Caco-2 (cell line): ENCODE results near the gene BGLAP. TPM values are rescaled to one million over a fixed set of nuclear protein-coding genes. Genes with fewer than 3 reads are reported as not detected.

Experiments used
- BruUV-seq: library from RNA; stranded (reverse); fragments of 400-500 nt; replicated peaks from 2 replicates; lab custom pipeline; 2021; lab: Mats Ljungman, UMichigan
- CTCF ChIA-PET: fragments of 300-600 bp; sonication (Branson Sonifier 250); formaldehyde crosslinking; loops from one replicate; lab custom pipeline; 2022; ENCODE audit warnings: antibody characterized with exemption; lab: Charles Lee
- POLR2A ChIA-PET: fragments of 300-600 bp; sonication (Branson Sonifier 250); formaldehyde crosslinking; loops from one replicate; lab custom pipeline; 2022; ENCODE audit warnings: antibody characterized with exemption; lab: Charles Lee
- DNase-seq, 2 experiments: peaks; one replicate each; pipeline versions ENCODE4 v3.0.0 to v3.0.0-alpha.2; 2020 to 2022
- H3K27me3 ChIP-seq: replicated peaks from 2 replicates; pipeline ENCODE4 v1.6.0; 2011; ENCODE audit warnings: low read length; ENCODE audit not compliant: control insufficient read depth, insufficient read depth
- H3K36me3 ChIP-seq: 2 replicates; pipeline ENCODE4 v1.5.1; 2011; ENCODE audit warnings: low read length; ENCODE audit not compliant: control insufficient read depth, insufficient read depth
- H3K4me1 ChIP-seq: fragments of 250-450 bp; sonication (Bioruptor Pico); 2 replicates; pipeline ENCODE4 v1.5.1; 2020; ENCODE audit warnings: mild to moderate bottlenecking
- H3K4me3 ChIP-seq: 2 replicates; pipeline ENCODE4 v1.5.1; 2011; ENCODE audit warnings: low read depth, mild to moderate bottlenecking, control low read depth, low read length
- H3K9me3 ChIP-seq: fragments of 250-450 bp; sonication (Bioruptor Pico); 2 replicates; pipeline ENCODE4 v1.5.1; 2020; ENCODE audit warnings: mild to moderate bottlenecking, moderate library complexity
- H3K27ac Mint-ChIP-seq: one replicate; pipeline ENCODE4 v1.8.0; 2022; ENCODE audit warnings: mixed read lengths; ENCODE audit not compliant: unreplicated experiment
- H3K27me3 Mint-ChIP-seq: one replicate; pipeline ENCODE4 v1.8.0; 2022; ENCODE audit warnings: mixed read lengths; ENCODE audit not compliant: insufficient read depth, unreplicated experiment
- H3K36me3 Mint-ChIP-seq: one replicate; pipeline ENCODE4 v1.8.0; 2022; ENCODE audit warnings: mild to moderate bottlenecking, mixed read lengths; ENCODE audit not compliant: insufficient read depth, unreplicated experiment
- H3K4me1 Mint-ChIP-seq: one replicate; pipeline ENCODE4 v1.8.0; 2022; ENCODE audit warnings: low read depth, mixed read lengths; ENCODE audit not compliant: unreplicated experiment
- H3K4me3 Mint-ChIP-seq: one replicate; pipeline ENCODE4 v1.8.0; 2022; ENCODE audit warnings: mild to moderate bottlenecking, moderate library complexity, mixed read lengths; ENCODE audit not compliant: unreplicated experiment
- H3K9me3 Mint-ChIP-seq: one replicate; pipeline ENCODE4 v1.8.0; 2022; ENCODE audit warnings: mixed read lengths; ENCODE audit not compliant: unreplicated experiment
- CTCF ChIP-seq, 2 experiments: fragments of 200-600 bp in 1 of 2; IDR thresholded peaks; 1 replicate in 1 of 2; 2 replicates in 1 of 2; pipeline versions ENCODE4 v1.5.1 to v1.8.0; 2011 to 2022; ENCODE audit warnings: antibody characterized with exemption in 1 of 2, control low read depth in 1 of 2, inconsistent platforms in 1 of 2, low read depth in 1 of 2, low read length in 1 of 2, mild to moderate bottlenecking in 1 of 2, moderate library complexity in 1 of 2; ENCODE audit not compliant: insufficient read depth in 1 of 2, severe bottlenecking in 1 of 2, unreplicated experiment in 1 of 2
- intact Hi-C: fragments of 100-400 bp; cut with micrococcal nuclease; formaldehyde crosslinking; loops from one replicate; pipeline ENCODE4 v1.10.0; 2022; ENCODE audit not compliant: unreplicated experiment
- total RNA-seq: library from RNA; stranded (reverse); gene quantifications from 2 replicates; pipeline ENCODE4 v1.2.3, GENCODE V29; 2022

The BGLAP gene
- total RNA-seq, 1 experiment from 2014 or later: 2.0 TPM

GRCh38 chr1:156233426-156234127 is 8.4 kb upstream of the BGLAP start:
- BruUV-seq: no TSS peak
- H3K4me1 Mint-ChIP-seq: peaks cover 8% of the 10 kb centered on the region
- no peaks in the 10 kb centered on the region for H3K27me3 Mint-ChIP-seq
- no peaks in the 10 kb centered on the region for H3K9me3 ChIP-seq
- no peak overlapping the region for H3K4me3 ChIP-seq
- CTCF ChIA-PET: interaction anchor here (0.5 to 0.9 kb wide), 9 partner anchors 19 to 656 kb away, joined by 3 to 4 read pairs (median 3); partner anchors contain the start of gene PMF1
- intact Hi-C loops: no loop called here
- no peaks in the 10 kb centered on the region for H3K9me3 Mint-ChIP-seq
- H3K36me3 Mint-ChIP-seq: peaks cover 42% of the 10 kb centered on the region
- H3K36me3 ChIP-seq: peaks cover 1% of the 10 kb centered on the region; the same call in 1 of the 2 replicates
- POLR2A ChIA-PET: interaction anchor here (0.5 to 2.0 kb wide), 4 partner anchors 21 to 300 kb away, joined by 4 to 10 read pairs (median 4); partner anchors contain the start of genes KHDC4 and PMF1
- TF ChIP-seq CTCF (IDR thresholded peaks at IDR 0.05; ENCODE audit: insufficient read depth in 1 of 2, low read depth in 1 of 2, low read length in 1 of 2, severe bottlenecking in 1 of 2, unreplicated experiment in 1 of 2): no peak
- peak overlapping the region; percentile 83 for H3K27ac Mint-ChIP-seq
- H3K4me3 Mint-ChIP-seq: peak overlapping the region; percentile 44
- peaks cover 19% of the 10 kb centered on the region for H3K4me1 ChIP-seq
- H3K27me3 ChIP-seq: no peaks in the 10 kb centered on the region
- no peak for DNase-seq

DNA sequence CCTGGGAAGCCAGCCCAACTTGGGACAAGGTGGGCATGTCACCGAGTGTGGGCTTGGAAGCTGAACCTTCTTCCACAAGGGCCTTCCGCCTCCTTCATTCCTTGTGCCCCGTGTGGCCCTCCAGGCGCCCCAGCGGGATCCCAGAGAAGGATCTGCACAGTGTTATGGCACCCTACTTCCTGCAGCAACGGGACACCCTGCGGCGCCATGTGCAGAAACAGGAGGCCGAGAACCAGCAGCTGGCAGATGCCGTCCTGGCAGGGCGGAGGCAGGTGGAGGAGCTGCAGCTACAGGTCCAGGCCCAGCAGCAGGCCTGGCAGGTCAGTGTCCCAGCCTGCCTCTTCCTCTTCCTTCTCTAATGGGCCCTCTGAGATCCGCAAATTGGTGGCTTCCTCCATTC is 5.8 kb upstream of the BGLAP start:
- DNase-seq: no peak
- H3K4me3 Mint-ChIP-seq: no peak overlapping the region
- Histone ChIP-seq H3K36me3 (peaks cover 1% of the 10 kb centered on the region; the same call in 1 of the 2 replicates), H3K27me3 (no peaks in the 10 kb centered on the region), H3K9me3 (no peaks in the 10 kb centered on the region), H3K4me3 (no peak overlapping the region), H3K4me1 (peaks cover 19% of the 10 kb centered on the region)
- no peak overlapping the region for H3K27ac Mint-ChIP-seq
- intact Hi-C loops: no loop called here
- no peak for TF ChIP-seq CTCF (IDR thresholded peaks at IDR 0.05; ENCODE audit: insufficient read depth in 1 of 2, low read depth in 1 of 2, low read length in 1 of 2, severe bottlenecking in 1 of 2, unreplicated experiment in 1 of 2)
- ChIA-PET CTCF (interaction anchor here (0.5 kb wide), 1 partner anchor 11 kb away, joined by 3 read pairs; no protein-coding TSS in a partner anchor), POLR2A (interaction anchor here (0.6 kb wide), 1 partner anchor 72 kb away, joined by 4 read pairs; no protein-coding TSS in a partner anchor)
- no TSS peak for BruUV-seq
- H3K36me3 Mint-ChIP-seq: peaks cover 35% of the 10 kb centered on the region
- no peaks in the 10 kb centered on the region for H3K27me3 Mint-ChIP-seq
- peaks cover 8% of the 10 kb centered on the region for H3K4me1 Mint-ChIP-seq
- no peaks in the 10 kb centered on the region for H3K9me3 Mint-ChIP-seq

DNA sequence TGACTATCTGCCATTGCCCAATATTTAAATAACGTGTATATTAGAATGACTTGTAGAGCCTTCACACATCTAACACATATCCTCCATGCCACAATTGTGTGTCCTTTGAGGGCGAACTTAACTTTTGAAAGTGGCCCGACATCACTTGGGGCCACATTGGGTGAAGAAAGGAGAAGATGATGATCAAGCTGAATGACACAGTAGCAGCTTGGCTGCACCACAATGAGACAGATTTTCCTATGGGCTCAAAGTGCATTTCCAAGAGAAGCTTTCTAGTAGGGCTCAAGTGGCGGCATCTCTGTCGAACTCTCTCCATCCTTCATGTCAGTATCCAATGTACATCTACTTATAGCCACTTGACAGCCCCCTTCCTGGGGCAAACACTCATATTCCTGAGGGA is 3.7 kb upstream of the BGLAP start:
- POLR2A ChIA-PET: no interaction called here
- no TSS peak for BruUV-seq
- CTCF ChIA-PET: interaction anchor here (1.2 kb wide), 1 partner anchor 93 kb away, joined by 3 read pairs; no protein-coding TSS in a partner anchor
- TF ChIP-seq CTCF (IDR thresholded peaks at IDR 0.05; ENCODE audit: insufficient read depth in 1 of 2, low read depth in 1 of 2, low read length in 1 of 2, severe bottlenecking in 1 of 2, unreplicated experiment in 1 of 2): no peak
- Histone ChIP-seq H3K4me3 (no peak overlapping the region), H3K4me1 (peaks cover 9% of the 10 kb centered on the region), H3K27me3 (no peaks in the 10 kb centered on the region), H3K9me3 (no peaks in the 10 kb centered on the region), H3K36me3 (peaks cover 1% of the 10 kb centered on the region; the same call in 1 of the 2 replicates)
- H3K4me3 Mint-ChIP-seq: no peak overlapping the region
- H3K4me1 Mint-ChIP-seq: peaks cover 6% of the 10 kb centered on the region
- H3K36me3 Mint-ChIP-seq: peaks cover 50% of the 10 kb centered on the region
- DNase-seq: no peak
- intact Hi-C loops: no loop called here
- H3K27ac Mint-ChIP-seq: no peak overlapping the region
- H3K9me3 Mint-ChIP-seq: no peaks in the 10 kb centered on the region
- no peaks in the 10 kb centered on the region for H3K27me3 Mint-ChIP-seq
